CD4-positive, alpha-beta T cell treated with Interleukin-17A for 4 hours (primary cell): ENCODE measurements around the gene DNASE2B.

Source experiments
- DNase-seq: peaks from one replicate; pipeline ENCODE4 v3.0.0-alpha.2; 2020; ENCODE audit warnings: mixed read lengths

Gene DNASE2B, protein sequence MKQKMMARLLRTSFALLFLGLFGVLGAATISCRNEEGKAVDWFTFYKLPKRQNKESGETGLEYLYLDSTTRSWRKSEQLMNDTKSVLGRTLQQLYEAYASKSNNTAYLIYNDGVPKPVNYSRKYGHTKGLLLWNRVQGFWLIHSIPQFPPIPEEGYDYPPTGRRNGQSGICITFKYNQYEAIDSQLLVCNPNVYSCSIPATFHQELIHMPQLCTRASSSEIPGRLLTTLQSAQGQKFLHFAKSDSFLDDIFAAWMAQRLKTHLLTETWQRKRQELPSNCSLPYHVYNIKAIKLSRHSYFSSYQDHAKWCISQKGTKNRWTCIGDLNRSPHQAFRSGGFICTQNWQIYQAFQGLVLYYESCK

DNA sequence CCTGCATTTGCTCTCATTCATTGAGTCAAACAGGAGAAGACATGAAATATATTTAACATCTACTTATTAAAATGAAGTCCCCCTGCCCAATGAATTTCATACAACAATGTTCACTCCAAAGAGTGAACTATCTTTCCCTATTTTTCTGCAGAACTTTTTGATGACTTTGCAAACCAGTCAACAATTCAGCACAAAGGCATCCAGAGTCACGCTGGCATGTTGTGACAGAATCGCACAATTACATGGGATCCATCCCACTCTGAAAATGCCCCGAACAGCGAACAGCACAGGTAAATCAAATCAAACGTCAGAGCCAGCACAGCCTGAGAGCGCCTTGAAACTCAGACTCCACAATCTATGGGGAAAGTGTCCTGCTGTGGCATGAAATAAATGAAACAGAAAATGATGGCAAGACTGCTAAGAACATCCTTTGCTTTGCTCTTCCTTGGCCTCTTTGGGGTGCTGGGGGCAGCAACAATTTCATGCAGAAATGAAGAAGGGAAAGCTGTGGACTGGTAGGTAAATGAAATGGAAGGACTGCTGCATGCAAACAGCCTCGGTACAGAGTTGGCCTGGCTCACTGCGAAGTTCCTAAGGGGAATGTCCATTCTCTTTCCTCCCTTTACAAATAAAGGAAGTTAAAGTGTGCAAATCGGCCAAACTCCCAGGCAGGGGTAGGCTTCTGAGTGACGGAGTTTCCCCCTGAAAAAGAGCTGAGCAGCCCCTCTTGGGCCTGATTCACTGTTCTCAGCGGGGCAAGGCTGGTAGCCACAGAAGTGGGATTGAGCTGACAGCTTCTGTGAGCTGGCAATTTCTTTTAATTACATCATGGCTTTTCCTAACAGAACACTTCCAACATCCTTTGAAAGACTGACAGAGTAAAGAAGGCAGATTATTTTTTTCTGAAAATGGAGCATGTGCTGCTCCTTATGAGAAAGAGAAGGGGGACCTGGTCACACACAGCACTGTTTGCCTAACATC is at the start of gene DNASE2B:
Gene DNASE2B (plus strand): TSS at position 310 of the 981 bp plus-strand sequence. CDS start 81 bp downstream, at position 391.
- DNase-seq, result no peak

DNA sequence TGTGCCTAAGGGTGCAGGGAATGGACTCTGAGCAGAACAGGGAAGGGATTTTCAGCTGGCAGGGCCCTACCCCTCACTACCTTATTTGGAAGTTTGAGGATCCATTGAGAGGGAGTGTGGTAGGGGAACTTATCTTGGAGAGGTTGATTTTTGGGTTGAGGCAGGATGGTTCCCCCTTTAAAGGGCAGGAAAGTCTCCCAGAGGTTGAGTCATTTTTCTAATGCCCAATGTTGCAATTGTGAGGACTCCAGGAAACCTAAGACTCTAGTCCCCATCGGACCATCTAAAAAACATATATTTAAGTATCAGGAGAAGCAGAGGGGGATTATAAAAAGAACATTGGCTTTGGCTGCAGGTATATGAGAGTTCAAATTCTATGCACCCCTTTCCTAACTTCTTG is 49.5 kb upstream of the DNASE2B start:
- no peak for DNase-seq

DNA sequence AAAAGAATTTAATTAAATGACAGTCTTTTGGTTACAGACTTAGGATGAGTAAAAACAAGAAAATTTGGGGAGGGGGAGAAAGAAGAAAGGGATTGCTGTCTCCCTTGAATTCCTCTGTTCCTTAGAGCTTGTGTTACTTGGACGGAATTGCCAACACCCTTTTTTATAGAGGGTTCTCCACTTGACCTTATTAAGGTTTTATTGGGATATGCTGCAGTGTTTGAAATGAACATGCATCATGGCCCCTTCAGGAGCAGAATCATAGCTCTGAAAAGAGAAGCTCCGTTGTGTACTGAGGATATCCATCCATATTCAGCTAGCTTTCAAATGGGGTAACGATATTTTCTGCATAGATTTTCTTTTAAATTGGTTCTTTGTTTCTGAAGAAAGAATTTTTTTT is 48.2 kb upstream of the DNASE2B start:
- no peak for DNase-seq

DNA sequence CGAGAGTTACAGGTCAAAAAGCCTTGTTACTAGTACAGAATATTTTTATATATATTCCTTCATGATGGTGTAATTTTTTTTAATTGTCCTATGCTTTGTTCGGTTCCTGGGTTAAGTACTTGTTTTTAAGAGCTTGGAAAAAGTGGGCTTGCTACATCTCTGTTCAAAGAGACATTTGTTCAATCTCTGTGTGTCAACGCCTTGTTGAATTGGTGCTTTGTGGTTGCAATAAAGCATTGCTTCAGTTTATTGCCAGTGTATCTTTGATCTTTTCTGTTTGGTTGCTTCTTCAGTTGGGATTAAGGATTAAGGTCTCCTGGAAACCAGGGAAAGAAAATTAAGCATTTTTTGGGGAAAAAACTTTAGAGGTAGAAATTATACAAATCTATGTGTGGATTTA is 47.7 kb upstream of the DNASE2B start:
- no peak for DNase-seq

DNA sequence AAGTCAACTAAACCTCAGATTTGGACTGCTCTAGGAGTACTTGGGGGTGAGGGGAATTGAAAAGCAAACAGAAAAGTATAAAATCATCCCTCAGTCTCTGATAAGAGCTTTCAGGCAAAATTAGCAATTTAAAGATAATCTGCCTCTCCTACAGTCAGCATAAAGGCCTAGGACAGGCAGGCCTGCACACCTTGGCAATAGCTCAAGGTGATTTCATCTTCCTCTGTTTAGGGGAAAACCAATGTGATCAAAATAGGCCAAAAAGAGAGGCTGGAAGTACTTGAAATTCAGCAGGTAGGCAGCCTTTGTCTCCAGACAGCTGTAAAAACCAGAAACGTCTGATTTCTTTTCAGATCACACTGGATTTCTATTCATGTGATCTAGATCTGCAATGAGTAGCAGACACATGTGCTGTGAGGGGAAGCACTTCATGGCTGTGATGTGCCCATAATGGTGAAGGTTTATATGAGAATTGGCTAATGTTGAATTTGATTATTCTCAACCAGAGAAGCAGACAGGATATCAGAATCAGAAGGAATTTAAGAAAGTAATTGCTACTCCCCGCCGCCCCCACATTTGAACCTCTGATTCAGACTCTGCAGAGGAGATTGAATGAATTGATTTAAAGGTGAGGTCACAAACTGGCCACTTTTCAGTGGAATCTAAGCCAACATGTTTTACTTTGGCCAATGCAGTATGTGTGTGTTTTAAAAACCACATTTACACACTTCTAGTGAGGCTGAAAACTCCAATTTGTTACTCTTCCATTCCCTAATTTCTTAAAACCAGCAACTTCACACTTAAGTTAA is 45.8 kb upstream of the DNASE2B start:
- DNase-seq, result no peak

DNA sequence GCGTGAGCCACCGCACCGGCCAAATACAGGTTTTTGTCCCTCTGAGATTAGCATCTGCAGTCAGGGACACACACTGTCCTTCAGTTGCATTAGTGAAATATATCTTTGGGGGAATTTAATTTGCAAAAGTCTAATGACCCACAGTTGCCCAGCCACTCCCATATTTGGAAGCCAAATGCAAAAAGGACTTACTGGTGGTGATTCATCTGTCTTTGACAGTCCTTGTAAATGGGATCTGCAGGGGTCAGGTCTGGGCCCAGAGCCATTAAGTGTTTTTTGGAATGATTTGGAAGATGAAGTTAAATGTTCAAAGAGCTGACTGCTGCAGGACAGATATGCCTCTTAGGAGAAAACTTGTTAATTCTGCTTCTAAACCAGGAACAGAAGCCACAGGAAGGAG is 44.6 kb upstream of the DNASE2B start:
- DNase-seq, result no peak

DNA sequence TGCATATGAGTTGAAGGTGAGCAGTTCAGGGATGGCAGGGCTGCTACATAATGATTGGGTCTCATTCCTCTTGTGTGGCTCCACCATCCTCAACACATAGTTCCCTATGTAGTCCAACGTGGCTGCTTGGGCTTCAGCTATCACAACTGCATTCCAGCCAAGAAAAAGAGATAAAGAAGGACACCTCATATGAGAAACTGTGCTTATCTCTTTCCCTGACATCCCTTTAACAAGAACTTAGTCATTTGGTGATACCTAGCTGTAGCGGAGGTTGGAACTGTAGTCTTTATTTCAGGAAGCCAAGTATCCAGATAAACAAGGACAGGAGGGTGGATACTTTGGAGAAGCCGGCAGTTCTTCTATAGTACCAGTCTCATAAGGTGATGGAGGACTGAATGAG is 42.7 kb upstream of the DNASE2B start:
- no peak for DNase-seq

DNA sequence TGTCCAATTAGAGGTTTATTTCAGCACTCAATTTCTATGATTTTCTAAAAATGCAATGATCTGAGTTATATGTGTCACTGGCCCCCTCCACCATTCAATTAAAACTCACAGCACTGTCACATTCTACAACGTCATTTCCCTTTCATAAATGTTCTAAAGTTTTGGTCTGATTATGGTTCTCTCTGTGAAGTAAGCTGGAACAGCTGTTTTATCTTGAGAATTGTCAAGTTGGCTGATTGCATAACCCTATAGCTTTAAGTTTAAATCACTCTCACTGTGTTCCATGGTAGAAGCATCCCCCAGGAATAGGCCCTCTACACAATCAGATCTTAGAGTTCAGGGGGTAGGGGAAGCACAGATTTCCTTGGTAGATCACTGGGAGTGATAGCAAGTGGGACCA is 41.4 kb upstream of the DNASE2B start:
- no peak for DNase-seq

DNA sequence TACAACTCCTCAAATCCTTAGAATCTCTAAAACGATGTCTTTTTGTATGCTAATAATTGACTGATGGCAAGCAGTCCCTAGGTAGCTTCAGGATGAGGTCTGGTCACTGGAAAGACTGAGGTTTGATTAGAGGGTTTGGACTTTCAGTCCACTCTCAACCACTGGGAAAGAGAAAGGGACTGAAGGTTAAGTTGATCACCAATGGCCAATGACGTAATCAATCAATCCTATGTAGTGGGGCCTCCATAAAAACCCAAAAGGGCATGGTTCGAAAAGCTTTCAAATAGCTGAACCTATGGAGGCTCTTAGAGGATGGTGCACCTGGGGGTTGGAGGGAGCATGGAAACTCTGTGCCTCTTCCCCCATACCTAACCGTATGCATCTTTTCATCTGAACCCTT is 39.6 kb upstream of the DNASE2B start:
- DNase-seq, result no peak

DNA sequence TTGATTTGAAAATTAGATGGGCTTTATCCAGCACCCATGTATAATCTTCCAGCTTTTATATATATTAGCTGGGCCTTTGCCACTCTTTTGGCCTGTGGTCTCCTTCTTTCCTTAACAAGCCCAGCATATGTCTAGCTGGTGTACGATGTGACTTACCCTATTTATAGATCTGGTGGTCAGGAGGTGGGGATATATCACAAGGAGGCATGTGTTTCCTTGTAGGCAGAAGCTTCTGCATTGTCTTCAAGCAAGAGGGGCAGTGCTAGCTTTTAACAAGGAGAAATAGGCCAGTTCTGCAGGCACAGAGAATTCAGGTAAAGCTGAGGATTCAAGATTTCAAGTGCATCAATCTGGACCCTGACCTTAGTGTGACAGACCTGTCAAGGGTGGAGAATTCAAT is 38.0 kb upstream of the DNASE2B start:
- no peak for DNase-seq

DNA sequence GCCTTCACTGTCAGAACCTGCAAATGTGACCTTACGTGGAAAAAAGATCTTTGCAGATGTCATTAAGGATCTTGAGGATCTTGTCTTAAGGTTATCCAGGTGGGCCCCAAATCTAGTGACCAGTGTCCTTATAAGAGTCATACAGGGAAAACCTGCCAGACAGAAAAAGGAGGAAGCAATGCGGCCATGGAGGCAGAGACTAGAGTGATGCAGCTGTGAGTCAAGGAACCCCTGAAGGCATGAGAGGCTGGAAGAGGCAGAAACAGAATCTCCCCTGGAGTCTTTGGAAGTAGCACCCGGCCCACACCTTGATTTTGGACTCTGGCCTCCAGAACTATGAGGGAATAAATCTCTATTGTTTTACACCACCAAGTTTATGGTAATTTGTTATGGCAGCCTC is 36.5 kb upstream of the DNASE2B start:
- DNase-seq, result no peak

DNA sequence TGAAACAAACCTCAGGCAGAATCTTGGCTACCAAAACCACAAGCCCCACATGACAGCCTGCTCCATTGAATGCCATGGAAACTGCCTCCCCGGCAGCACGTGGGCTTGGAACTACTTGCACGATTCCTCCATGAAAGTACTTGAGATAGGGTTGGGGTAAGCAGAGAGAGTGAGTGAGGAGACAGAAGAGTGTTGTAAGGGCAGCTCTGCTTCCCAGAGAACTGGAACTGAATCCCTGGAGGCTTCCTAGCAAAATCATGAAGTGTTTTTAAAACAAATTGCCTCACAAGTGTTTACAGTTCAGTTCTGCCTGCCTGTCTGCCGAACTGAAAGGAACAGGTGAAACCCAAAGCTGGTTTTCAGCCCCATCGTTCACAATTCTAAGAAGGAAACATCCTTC is 35.3 kb upstream of the DNASE2B start:
- no peak for DNase-seq

DNA sequence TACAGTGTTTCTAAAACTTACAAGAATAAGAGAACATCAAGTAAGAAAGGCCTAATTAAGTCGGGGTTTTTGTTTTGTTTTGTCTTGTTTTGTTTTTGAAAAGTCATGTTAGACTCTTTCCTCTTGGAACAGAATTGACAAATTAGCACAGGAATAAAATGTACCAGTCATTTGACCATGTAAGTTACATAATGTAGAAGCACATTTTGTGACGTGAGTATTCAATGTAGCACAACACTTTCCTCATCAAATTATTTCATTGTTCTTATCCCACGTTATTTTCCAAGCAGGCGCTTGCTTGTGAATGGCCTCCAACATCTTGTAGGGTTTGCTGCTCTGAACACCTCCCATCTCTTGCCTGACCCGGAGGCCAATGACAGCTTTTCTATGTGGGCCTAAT is 34.7 kb upstream of the DNASE2B start:
- DNase-seq, result no peak

DNA sequence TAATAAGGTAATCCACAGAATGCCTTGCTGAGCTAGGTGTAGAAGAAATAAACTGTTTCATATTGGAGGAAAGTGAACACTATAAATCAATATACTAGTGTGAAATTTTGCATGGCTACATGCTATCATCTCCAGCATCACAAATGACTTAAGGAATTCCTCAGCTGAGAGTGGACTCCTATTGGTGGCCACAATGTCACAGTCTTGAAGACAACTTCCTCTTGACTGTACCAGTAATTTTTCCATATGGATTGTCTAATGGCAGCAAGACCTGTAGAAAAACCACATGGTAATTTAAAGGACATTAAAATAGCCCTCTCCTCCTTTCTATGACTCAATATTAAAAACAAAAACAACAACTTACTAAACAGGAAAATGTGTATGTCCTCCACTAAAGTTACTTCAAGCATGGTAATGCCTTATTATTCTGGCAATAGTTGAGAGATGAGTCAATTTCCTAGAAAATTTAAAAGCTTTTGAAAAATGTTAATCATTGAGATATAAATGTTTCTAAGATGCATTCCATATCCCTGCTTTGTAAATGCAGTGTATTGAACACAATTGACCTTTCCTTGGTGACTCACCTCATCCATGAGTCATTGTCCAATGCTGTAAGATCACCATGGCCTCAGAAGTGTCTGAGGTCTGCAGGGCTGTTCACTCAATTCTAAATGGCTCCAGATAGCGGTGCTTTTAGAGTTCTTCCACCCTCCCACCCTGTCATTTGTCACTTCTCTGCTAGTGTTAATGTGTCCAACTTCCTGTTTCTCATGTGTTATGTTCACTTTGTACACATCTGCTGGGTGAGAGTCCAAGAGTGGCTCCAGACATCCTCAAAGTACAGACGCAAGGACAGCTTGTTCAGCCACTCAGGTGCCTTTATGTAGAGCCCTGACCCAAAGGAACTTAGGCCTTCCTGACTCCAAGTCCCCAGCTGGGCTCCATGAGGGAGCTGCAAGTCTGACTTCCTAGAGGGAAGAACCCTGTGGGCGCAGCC is 32.8 kb upstream of the DNASE2B start:
- DNase-seq, result no peak

DNA sequence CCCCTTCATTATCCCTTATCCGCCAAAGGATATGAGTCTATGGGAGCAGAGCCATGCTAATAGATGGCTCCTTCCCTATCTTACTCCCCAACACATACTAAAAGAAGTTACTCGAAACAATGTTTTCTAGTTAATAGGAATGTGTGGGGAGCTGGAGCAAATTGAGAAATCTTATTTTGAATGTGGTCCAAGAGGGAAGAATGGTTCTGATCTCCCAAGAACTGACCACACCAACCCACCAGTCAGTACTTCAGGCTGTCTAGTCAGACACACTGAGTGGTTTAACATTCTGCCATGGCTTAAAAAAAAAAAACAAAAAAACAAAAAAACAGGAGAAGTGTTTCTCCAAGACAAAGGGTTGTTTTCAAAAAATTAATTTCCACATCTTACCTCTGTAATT is 31.5 kb upstream of the DNASE2B start:
- no peak for DNase-seq

DNA sequence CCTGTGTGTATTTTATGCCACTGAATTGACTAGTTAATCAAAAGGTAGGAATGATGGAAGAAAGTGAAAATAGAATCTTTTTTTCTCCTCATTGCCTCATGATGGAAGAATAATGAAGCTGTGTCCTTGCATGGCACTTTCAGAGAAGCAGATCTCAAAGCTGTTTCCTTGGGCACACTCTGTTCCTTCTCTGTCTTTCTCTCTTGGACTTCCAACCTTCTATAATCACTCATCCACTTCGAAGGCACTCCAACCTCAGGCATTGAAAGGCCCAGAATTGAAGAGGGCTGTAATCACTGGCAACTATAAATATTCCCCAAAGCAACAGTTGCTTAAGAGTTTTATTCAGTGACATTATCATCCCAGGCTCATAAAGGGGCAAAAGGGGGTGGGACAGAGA is 31.1 kb upstream of the DNASE2B start:
- DNase-seq, result no peak

DNA sequence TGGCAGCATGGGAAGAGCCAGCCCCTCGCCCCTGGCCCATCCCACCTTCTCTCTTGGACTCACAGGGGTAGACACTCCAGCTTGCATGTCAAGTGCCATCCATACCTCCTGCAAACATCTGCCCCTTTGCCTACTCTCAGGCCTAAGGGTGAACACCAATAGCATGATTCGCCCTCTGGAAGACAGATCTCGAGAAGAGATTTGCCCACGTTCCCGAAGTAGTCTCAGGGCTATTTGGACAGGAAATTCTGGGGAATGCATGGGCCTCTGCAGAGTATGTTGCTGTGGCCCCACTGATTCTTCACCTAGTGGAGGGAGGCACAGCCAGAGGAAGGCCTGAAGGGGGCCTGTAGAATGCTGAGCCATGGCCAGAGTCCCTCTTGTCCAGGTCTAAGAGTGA is 29.8 kb upstream of the DNASE2B start:
- no peak for DNase-seq

DNA sequence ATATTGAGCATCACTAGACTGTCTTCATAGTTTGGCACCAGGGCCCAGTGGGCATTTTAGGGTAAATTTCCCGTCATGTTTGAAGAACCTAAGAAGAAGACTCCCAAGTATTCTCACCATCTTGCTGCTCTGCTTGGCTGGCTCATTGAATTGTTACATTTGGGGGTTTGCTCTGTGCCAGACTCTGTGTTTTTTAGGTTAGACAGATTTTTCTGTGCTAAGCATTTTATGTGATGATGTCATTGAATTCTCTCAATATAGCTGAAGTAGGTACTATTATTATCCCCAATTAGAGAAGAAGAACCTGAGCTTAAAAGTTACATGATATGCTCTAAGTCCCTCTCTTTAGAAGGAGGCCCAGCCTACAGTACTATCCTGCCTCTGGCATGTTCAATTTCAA is 28.0 kb upstream of the DNASE2B start:
- DNase-seq, result no peak

DNA sequence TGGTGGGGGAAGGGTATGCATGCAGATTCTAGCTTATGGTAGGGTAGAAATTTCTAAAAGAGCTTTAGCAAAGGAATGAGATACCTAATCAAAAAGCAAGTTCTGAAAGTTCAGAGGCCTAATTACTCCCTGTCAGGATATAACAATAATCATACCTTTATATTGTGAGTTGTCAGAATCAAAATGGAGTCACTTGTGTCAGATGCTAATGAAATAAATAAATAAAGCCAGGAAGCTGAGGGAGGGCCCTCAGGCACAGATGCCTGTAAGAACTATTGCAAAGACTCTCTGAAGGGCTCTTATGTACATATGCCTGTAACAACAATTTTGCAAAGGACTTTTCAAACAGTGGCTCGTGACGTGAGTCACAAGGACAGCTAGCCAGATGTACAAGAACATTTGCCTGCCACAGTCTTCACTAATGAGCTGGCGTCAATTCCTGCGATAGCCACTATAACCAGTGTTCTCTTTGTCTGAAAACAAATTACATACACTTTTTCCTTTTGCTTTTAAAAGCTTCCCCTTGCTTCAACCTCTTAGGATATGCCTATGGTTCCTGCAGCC is 27.4 kb upstream of the DNASE2B start:
- no peak for DNase-seq

DNA sequence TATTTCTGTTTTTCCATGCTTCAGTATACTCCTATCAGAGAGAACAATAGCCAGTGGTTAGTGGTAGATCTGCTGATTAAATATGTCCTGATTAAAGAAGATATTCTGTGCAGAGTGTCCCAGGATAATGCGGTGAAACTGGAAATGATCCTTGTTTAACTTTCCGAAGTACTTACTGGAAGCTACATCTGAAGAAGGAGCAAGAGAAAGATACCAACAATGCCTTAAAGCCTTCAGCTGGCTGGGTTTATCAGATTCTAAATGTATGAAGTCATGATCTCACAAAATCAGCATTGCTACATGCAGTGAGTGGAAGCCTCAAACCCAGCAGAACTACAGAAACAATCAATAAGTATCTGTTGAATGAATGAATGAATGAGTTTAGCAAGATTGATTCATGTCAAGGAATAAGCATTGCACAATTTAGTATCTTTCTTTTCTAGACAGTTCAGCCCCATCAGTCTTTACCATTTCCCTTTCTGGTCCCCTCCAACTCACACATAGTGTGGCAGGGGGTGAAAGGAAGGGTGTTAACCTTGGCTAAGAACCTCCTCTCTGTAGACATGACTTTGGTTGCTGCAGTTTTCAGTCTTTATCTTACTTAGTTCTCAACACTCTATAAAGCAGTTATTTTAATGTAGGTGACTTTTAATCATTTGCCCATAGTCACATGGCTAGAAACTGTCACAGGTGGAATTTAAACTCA is 24.7 kb upstream of the DNASE2B start:
- DNase-seq, result no peak
